Endothelial cell of umbilical vein (primary cell): Measurements from ENCODE around the gene DPP3. TPM values are rescaled to one million over a fixed set of nuclear protein-coding genes. Genes with fewer than 3 reads are reported as not detected.

ENCODE experiments used
- BruUV-seq: library from RNA; stranded (reverse); fragments of 400-500 nt; replicated peaks from 2 replicates; lab custom pipeline; 2021; lab: Mats Ljungman, UMichigan
- CTCF ChIA-PET: fragments of 300-600, 350-600 bp; sonication (Branson Sonifier 250); formaldehyde crosslinking; loops from one replicate; lab custom pipeline; 2021; ENCODE audit warnings: antibody characterized with exemption, inconsistent platforms; lab: Charles Lee
- POLR2A ChIA-PET: fragments of 300-600, 350-600 bp; sonication (Branson Sonifier 250); formaldehyde crosslinking; loops from one replicate; lab custom pipeline; 2021; ENCODE audit warnings: antibody characterized with exemption, inconsistent platforms; lab: Charles Lee
- DNase-seq: peaks from one replicate; pipeline ENCODE4 v3.0.0-alpha.2; 2011; ENCODE audit warnings: low read depth, low spot score
- FAIRE-seq: peaks from 2 replicates; lab custom pipeline; 2011; peaks lifted over from hg19 to GRCh38; lab: Jason Lieb, UNC
- H2AFZ ChIP-seq: 2 replicates; pipeline ENCODE4 v1.6.0; 2012; ENCODE audit warnings: low read depth, low read length, control low read depth, inconsistent platforms
- H3K27ac ChIP-seq: 2 replicates; pipeline ENCODE4 v1.5.1; 2011; ENCODE audit warnings: low read depth, mild to moderate bottlenecking, control low read depth, low read length, moderate library complexity; ENCODE audit not compliant: insufficient read depth
- H3K27me3 ChIP-seq, 2 experiments: 2 replicates each; pipeline versions ENCODE4 v1.6.0 to v1.6.1; 2011; ENCODE audit warnings: low read length in 2 of 2, mixed read lengths in 1 of 2; ENCODE audit not compliant: control insufficient read depth in 2 of 2, insufficient read depth in 2 of 2
- H3K36me3 ChIP-seq, 2 experiments: 2 replicates in 1 of 2; 3 replicates in 1 of 2; pipeline ENCODE4 v1.5.1; 2011; ENCODE audit warnings: low read length in 2 of 2, mild to moderate bottlenecking in 1 of 2, moderate library complexity in 1 of 2; ENCODE audit not compliant: control insufficient read depth in 2 of 2, insufficient read depth in 2 of 2; ENCODE audit errors: extremely low read depth in 1 of 2
- H3K4me1 ChIP-seq: 3 replicates; pipeline ENCODE4 v1.5.1; 2011; ENCODE audit warnings: mild to moderate bottlenecking, low read length; ENCODE audit not compliant: control insufficient read depth, insufficient read depth; ENCODE audit errors: extremely low read depth
- H3K4me2 ChIP-seq: 2 replicates; pipeline ENCODE4 v1.6.1; 2011; ENCODE audit warnings: low read length, control low read depth, mixed read lengths; ENCODE audit not compliant: insufficient read depth
- H3K4me3 ChIP-seq, 3 experiments: fragments of 200-600 bp in 1 of 3; sonication (generic), shearing (Covaris generic) in 1 of 3; replicated peaks in 1 of 3; 2 replicates each; pipeline ENCODE4 v1.5.1; 2011 to 2016; ENCODE audit warnings: control low read depth in 3 of 3, low read length in 3 of 3, mild to moderate bottlenecking in 2 of 3, inconsistent platforms in 1 of 3, low read depth in 1 of 3, moderate library complexity in 1 of 3; ENCODE audit not compliant: insufficient read depth in 1 of 3
- H3K79me2 ChIP-seq: 2 replicates; pipeline ENCODE4 v1.6.0; 2012; ENCODE audit warnings: low read length, inconsistent platforms; ENCODE audit not compliant: control insufficient read depth, insufficient read depth
- H3K9ac ChIP-seq: replicated peaks from 2 replicates; pipeline ENCODE3; 2011; ENCODE audit warnings: low read length, control low read depth; ENCODE audit not compliant: insufficient read depth; ENCODE audit errors: extremely low read depth
- H3K9me1 ChIP-seq: replicated peaks from 3 replicates; pipeline ENCODE4 v1.6.0; 2011; ENCODE audit warnings: mild to moderate bottlenecking, low read length; ENCODE audit not compliant: control insufficient read depth, insufficient read depth; ENCODE audit errors: extremely low read depth
- H3K9me3 ChIP-seq: replicated peaks from 2 replicates; pipeline ENCODE4 v1.5.1; 2012; ENCODE audit warnings: low read length, inconsistent platforms; ENCODE audit not compliant: control insufficient read depth, insufficient read depth
- H4K20me1 ChIP-seq: replicated peaks from 2 replicates; pipeline ENCODE3; 2011; ENCODE audit warnings: mild to moderate bottlenecking, low read length; ENCODE audit not compliant: control insufficient read depth, insufficient read depth; ENCODE audit errors: extremely low read depth
- EZH2 ChIP-seq: IDR thresholded peaks from 2 replicates; pipeline ENCODE4 v1.6.1; 2012; ENCODE audit warnings: borderline replicate concordance, low read depth, mild to moderate bottlenecking, moderate library complexity, low read length, inconsistent platforms; ENCODE audit not compliant: severe bottlenecking
- FOS ChIP-seq: IDR thresholded peaks from 2 replicates; pipeline ENCODE4 v1.6.1; 2011; ENCODE audit warnings: mild to moderate bottlenecking, low read length, moderate library complexity, borderline replicate concordance; ENCODE audit not compliant: insufficient read depth
- GATA2 ChIP-seq: IDR thresholded peaks from 2 replicates; pipeline ENCODE4 v1.7.0; 2011; ENCODE audit warnings: low read depth, mild to moderate bottlenecking, moderate library complexity, mixed read lengths, low read length; ENCODE audit not compliant: insufficient read length, insufficient read depth
- JUN ChIP-seq: IDR thresholded peaks from 2 replicates; pipeline ENCODE4 v1.6.1; 2011; ENCODE audit warnings: borderline replicate concordance, low read depth; ENCODE audit not compliant: insufficient read length, insufficient read depth
- MAX ChIP-seq: IDR thresholded peaks from 2 replicates; pipeline ENCODE4 v1.6.1; 2011; ENCODE audit not compliant: insufficient read depth, insufficient read length
- MYC ChIP-seq: IDR thresholded peaks from one replicate; pipeline ENCODE4 v1.6.1; 2011; ENCODE audit warnings: mild to moderate bottlenecking, low read depth, low read length
- POLR2A ChIP-seq: IDR thresholded peaks from 2 replicates; pipeline ENCODE4 v1.6.1; 2012; ENCODE audit warnings: low read depth, mild to moderate bottlenecking, control low read depth, low read length
- POLR2AphosphoS5 ChIP-seq: IDR thresholded peaks from 2 replicates; pipeline ENCODE4 v1.6.1; 2012; ENCODE audit warnings: low read depth, mild to moderate bottlenecking, control low read depth, low read length, moderate library complexity; ENCODE audit not compliant: insufficient read depth
- dilution Hi-C: fragments of 300-500 bp; cut with MboI; formaldehyde crosslinking; loops from one replicate; pipeline ENCODE4 v1.15.0; 2019; ENCODE audit warnings: low sequenced_read_pairs; ENCODE audit not compliant: extremely low pct_ligation_motif_present
- intact Hi-C: fragments of 100-400 bp; cut with micrococcal nuclease; formaldehyde crosslinking; loops from one replicate; pipeline ENCODE4 v1.10.0; 2022
- polyA plus RNA-seq, 4 experiments: library from polyadenylated mRNA; depleted of rRNA in 3 of 4; stranded (reverse) in 3 of 4; unstranded in 1 of 4; fragments of >200 nt; gene quantifications; 2 replicates each; pipeline versions ENCODE4 v1.2.1 to v1.2.3, GENCODE V29; 2011 to 2012; ENCODE audit warnings: missing spikeins in 1 of 4
- total RNA-seq: library from RNA; stranded (reverse); gene quantifications from 2 replicates; pipeline ENCODE4 v1.2.3, GENCODE V29; 2021
- TF ChIP-seq, protein P1 (sequence below), 2 donors: IDR thresholded peaks; 1 replicate in 1 of 2; 2 replicates in 1 of 2; pipeline ENCODE4 v1.5.1; 2011; ENCODE audit warnings: low read length in 2 of 2, mild to moderate bottlenecking in 2 of 2, moderate library complexity in 2 of 2, control low read depth in 1 of 2, inconsistent platforms in 1 of 2, low read depth in 1 of 2; ENCODE audit not compliant: insufficient read depth in 1 of 2; ENCODE audit errors: extremely low read depth in 1 of 2

The DPP3 gene
- total and polyA plus RNA-seq, 2 donors (not counting 3 experiments of a cell fraction or from before 2014, with no cell fraction given), result 46.4 to 50.4 TPM

DNA sequence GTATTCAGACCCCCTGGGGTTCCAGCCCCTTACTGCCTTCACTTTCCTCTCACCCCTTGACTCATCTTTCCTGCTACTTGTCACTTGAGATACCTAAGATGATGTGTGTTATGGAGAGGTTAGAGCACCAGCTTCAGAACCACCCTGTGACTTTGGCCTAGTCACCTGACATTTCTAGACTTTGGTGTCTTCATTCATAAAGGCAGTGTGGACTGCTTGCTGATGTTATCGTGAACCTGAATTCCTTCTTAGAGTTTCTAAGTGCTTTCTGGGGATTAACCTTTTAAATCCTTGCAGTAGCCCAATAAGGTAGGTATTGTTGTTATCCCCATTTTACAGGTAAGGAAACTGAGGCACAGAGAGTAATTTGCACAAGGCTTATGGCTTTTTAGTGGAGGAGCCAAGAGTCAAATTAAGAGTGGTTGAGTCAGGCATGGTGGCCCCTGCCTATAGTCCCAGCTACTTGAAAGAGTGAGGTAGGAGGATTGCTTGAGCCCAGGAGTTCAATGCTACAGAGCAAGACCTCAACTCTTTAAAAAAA is 25.1 kb downstream of the DPP3 start:
- FAIRE-seq, result no peak
- Histone ChIP-seq H3K4me3 (no peak overlapping the region), H3K27ac (no peak overlapping the region), H3K9ac (no peak overlapping the region), H3K4me1 (no peaks in the 10 kb centered on the region), H3K9me1 (no peaks in the 10 kb centered on the region), H4K20me1 (no peaks in the 10 kb centered on the region), H3K27me3 (no peaks in the 10 kb centered on the region), H3K9me3 (no peaks in the 10 kb centered on the region), H2AFZ (no peak overlapping the region), H3K4me2 (no peak overlapping the region), H3K79me2 (no peaks in the 10 kb centered on the region), H3K36me3 (peaks cover 2% of the 10 kb centered on the region in 2 experiments)
- ChIA-PET POLR2A (no interaction called here), CTCF (no interaction called here)
- no TSS peak for BruUV-seq
- TF ChIP-seq MAX (no peak), FOS (no peak), POLR2AphosphoS5 (no peak), EZH2 (no peak), JUN (no peak), MYC (no peak), POLR2A (no peak), GATA2 (no peak)
- TF ChIP-seq, protein P1, sequence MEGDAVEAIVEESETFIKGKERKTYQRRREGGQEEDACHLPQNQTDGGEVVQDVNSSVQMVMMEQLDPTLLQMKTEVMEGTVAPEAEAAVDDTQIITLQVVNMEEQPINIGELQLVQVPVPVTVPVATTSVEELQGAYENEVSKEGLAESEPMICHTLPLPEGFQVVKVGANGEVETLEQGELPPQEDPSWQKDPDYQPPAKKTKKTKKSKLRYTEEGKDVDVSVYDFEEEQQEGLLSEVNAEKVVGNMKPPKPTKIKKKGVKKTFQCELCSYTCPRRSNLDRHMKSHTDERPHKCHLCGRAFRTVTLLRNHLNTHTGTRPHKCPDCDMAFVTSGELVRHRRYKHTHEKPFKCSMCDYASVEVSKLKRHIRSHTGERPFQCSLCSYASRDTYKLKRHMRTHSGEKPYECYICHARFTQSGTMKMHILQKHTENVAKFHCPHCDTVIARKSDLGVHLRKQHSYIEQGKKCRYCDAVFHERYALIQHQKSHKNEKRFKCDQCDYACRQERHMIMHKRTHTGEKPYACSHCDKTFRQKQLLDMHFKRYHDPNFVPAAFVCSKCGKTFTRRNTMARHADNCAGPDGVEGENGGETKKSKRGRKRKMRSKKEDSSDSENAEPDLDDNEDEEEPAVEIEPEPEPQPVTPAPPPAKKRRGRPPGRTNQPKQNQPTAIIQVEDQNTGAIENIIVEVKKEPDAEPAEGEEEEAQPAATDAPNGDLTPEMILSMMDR (IDR thresholded peaks at IDR 0.05; ENCODE audit: extremely low read depth in 1 of 2, insufficient read depth in 1 of 2, low read depth in 1 of 2, low read length in 2 of 2), result no peak
- intact Hi-C loops, result no loop called here
- DNase-seq, result no peak
- dilution Hi-C loops, result no loop called here
